Adipocyte (in vitro differentiated cells): ENCODE measurements around the gene SPAG5.

Source experiments
- DNase-seq: peaks from one replicate; pipeline ENCODE4 v3.0.0-alpha.2; 2015; ENCODE audit warnings: low read depth
- H3K27me3 ChIP-seq: replicated peaks from 2 replicates; pipeline ENCODE4 v1.7.0; 2013; ENCODE audit warnings: mild to moderate bottlenecking, low read length, moderate library complexity; ENCODE audit not compliant: control insufficient read depth, insufficient read depth
- H3K36me3 ChIP-seq: 2 replicates; pipeline ENCODE4 v1.7.0; 2013; ENCODE audit warnings: low read length, mild to moderate bottlenecking, moderate library complexity; ENCODE audit not compliant: control insufficient read depth, insufficient read depth, severe bottlenecking
- H3K4me1 ChIP-seq: 2 replicates; pipeline ENCODE4 v1.7.0; 2013; ENCODE audit warnings: mild to moderate bottlenecking, low read length, moderate library complexity; ENCODE audit not compliant: control insufficient read depth, insufficient read depth
- H3K4me3 ChIP-seq: 2 replicates; pipeline ENCODE4 v1.7.0; 2013; ENCODE audit warnings: mild to moderate bottlenecking, low read length, moderate library complexity
- H3K9ac ChIP-seq: 2 replicates; pipeline ENCODE4 v1.7.0; 2013; ENCODE audit warnings: mild to moderate bottlenecking, low read length, moderate library complexity
- H3K9me3 ChIP-seq: 2 replicates; pipeline ENCODE4 v1.7.0; 2013; ENCODE audit warnings: mild to moderate bottlenecking, low read length, moderate library complexity; ENCODE audit not compliant: control insufficient read depth

The SPAG5 gene

GRCh38 chr17:28624148-28624547 lies 25.3 kb upstream of the SPAG5 start:
- Histone ChIP-seq H3K4me3 (no peak overlapping the region), H3K9ac (no peak overlapping the region), H3K36me3 (peaks cover 76% of the 10 kb centered on the region), H3K9me3 (no peaks in the 10 kb centered on the region), H3K27me3 (no peaks in the 10 kb centered on the region), H3K4me1 (no peaks in the 10 kb centered on the region)
- no peak for DNase-seq

- no peaks in the 10 kb centered on the region for H3K9me3 ChIP-seq
- H3K4me1 ChIP-seq = no peaks in the 10 kb centered on the region
- H3K9ac ChIP-seq = no peak overlapping the region
- H3K4me3 ChIP-seq = no peak overlapping the region
- DNase-seq = no peak
- no peaks in the 10 kb centered on the region for H3K27me3 ChIP-seq
- peaks cover 81% of the 10 kb centered on the region for H3K36me3 ChIP-seq
Measured at GRCh38 chr17:28623696-28624095, 24.9 kb upstream of the SPAG5 start.

GRCh38 chr17:28622186-28622585 lies 23.4 kb upstream of the SPAG5 start:
- Histone ChIP-seq H3K4me3 (no peak overlapping the region), H3K27me3 (no peaks in the 10 kb centered on the region), H3K9me3 (no peaks in the 10 kb centered on the region), H3K4me1 (no peaks in the 10 kb centered on the region), H3K9ac (no peak overlapping the region), H3K36me3 (peaks cover 87% of the 10 kb centered on the region)
- DNase-seq = no peak

- DNase-seq = no peak
- Histone ChIP-seq H3K9me3 (no peaks in the 10 kb centered on the region), H3K9ac (no peak overlapping the region), H3K4me3 (no peak overlapping the region), H3K4me1 (no peaks in the 10 kb centered on the region), H3K27me3 (no peaks in the 10 kb centered on the region), H3K36me3 (peaks cover 98% of the 10 kb centered on the region)
Measured at GRCh38 chr17:28620010-28620409, 21.2 kb upstream of the SPAG5 start.

GRCh38 chr17:28618464-28618863 lies 19.6 kb upstream of the SPAG5 start:
- H3K27me3 ChIP-seq = no peaks in the 10 kb centered on the region
- DNase-seq = no peak
- no peak overlapping the region for H3K4me3 ChIP-seq
- H3K9me3 ChIP-seq = no peaks in the 10 kb centered on the region
- no peak overlapping the region for H3K9ac ChIP-seq
- H3K4me1 ChIP-seq = no peaks in the 10 kb centered on the region
- H3K36me3 ChIP-seq = peaks cover 92% of the 10 kb centered on the region

GRCh38 chr17:28616281-28616680 lies 17.5 kb upstream of the SPAG5 start:
- no peaks in the 10 kb centered on the region for H3K27me3 ChIP-seq
- no peak for DNase-seq
- H3K9ac ChIP-seq = no peak overlapping the region
- H3K4me3 ChIP-seq = no peak overlapping the region
- no peaks in the 10 kb centered on the region for H3K9me3 ChIP-seq
- H3K4me1 ChIP-seq = no peaks in the 10 kb centered on the region
- peaks cover 75% of the 10 kb centered on the region for H3K36me3 ChIP-seq

- H3K9me3 ChIP-seq = no peaks in the 10 kb centered on the region
- no peak overlapping the region for H3K4me3 ChIP-seq
- no peaks in the 10 kb centered on the region for H3K27me3 ChIP-seq
- peaks cover 1% of the 10 kb centered on the region for H3K4me1 ChIP-seq
- H3K9ac ChIP-seq = no peak overlapping the region
- DNase-seq = no peak
- H3K36me3 ChIP-seq = peaks cover 71% of the 10 kb centered on the region
Measured at GRCh38 chr17:28615260-28615940, 16.6 kb upstream of the SPAG5 start.

GRCh38 chr17:28613931-28614381 lies 15.1 kb upstream of the SPAG5 start, which contains the start of gene RSKR:
Gene RSKR, minus strand, starts transcription at chr17:28614185. Its CDS starts 24 bp downstream, at chr17:28614161.
- peak; percentile 4 for DNase-seq
- H3K4me1 ChIP-seq = peaks cover 3% of the 10 kb centered on the region
- no peak within 1 kb of the TSS for H3K4me3 ChIP-seq
- peaks cover 60% of the 10 kb centered on the region for H3K36me3 ChIP-seq
- H3K9me3 ChIP-seq = no peaks in the 10 kb centered on the region
- H3K9ac ChIP-seq = no peak within 1 kb of the TSS
- H3K27me3 ChIP-seq = no peaks in the 10 kb centered on the region

- DNase-seq = peak; percentile 64
- Histone ChIP-seq H3K4me3 (no peak overlapping the region), H3K4me1 (peaks cover 3% of the 10 kb centered on the region), H3K27me3 (no peaks in the 10 kb centered on the region), H3K36me3 (peaks cover 53% of the 10 kb centered on the region), H3K9me3 (no peaks in the 10 kb centered on the region), H3K9ac (no peak overlapping the region)
Measured at GRCh38 chr17:28612936-28613872, 14.4 kb upstream of the SPAG5 start.

- no peak for DNase-seq
Measured at GRCh38 chr17:28612531-28612930, 13.7 kb upstream of the SPAG5 start.

GRCh38 chr17:28610376-28610775 lies 11.6 kb upstream of the SPAG5 start:
- Histone ChIP-seq H3K4me3 (no peak overlapping the region), H3K27me3 (no peaks in the 10 kb centered on the region), H3K4me1 (peaks cover 3% of the 10 kb centered on the region), H3K9me3 (no peaks in the 10 kb centered on the region), H3K9ac (no peak overlapping the region), H3K36me3 (peaks cover 26% of the 10 kb centered on the region)
- DNase-seq = no peak

More at GRCh38 chr17:28612531-28612930, 13.7 kb upstream of the SPAG5 start:
- no peaks in the 10 kb centered on the region for H3K27me3 ChIP-seq
- H3K9me3 ChIP-seq = no peaks in the 10 kb centered on the region
- H3K9ac ChIP-seq = no peak overlapping the region
- H3K36me3 ChIP-seq = peaks cover 47% of the 10 kb centered on the region
- H3K4me1 ChIP-seq = peaks cover 3% of the 10 kb centered on the region
- no peak overlapping the region for H3K4me3 ChIP-seq
